ENCODE results near the gene OLA1. TPM values are rescaled to one million over a fixed set of nuclear protein-coding genes. Genes with fewer than 3 reads are reported as not detected.
A peak's percentile ranks its signal among the peaks of the same experiment; 100 is the strongest.

The OLA1 gene
- total RNA-seq, 1 experiment from 2014 or later = 232 TPM

DNA sequence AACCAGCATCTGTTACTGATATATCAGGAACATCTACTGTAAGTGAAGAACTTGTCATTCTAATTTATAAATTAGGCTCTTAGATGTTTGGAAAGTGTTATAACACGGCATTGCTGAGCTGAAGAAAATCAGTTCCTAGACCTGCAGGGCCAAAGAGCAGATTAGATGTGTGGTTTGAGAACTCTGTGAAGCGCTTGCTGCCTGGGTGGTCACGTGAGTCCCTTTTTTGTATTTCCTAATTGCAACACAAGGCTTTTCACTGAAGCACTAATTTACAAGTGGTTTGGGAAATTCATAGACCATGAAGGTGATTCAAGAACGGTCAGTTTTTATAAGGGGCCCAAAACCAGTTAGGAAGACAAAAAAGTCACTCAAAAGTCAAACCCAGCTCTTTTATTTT lies 176.3 kb downstream of the OLA1 start:
- Histone ChIP-seq H3K36me3 (peaks cover 11% of the 10 kb centered on the region), H3K9me3 (no peaks in the 10 kb centered on the region), H3K4me3 (no peak overlapping the region), H3K27me3 (no peaks in the 10 kb centered on the region)
- DNase-seq = no peak

DNA sequence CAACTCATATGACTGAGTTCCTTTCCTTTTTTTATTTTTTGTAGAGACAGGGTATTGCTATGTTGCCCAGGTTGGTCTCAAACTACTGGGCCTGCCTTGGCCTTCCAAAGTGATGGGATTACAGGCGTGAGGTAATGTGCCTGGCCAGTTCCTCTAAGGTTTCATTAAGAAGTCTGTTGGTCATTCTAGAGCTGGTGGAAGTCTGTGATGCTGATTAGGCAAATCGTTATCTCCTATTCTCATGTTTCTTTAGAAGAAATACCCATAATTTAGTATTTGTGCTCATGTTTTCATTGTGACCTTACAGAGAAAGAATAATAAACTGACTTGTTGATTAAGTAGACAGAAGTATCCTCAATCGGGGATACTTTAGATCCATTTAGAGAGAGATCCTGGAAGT lies 177.0 kb downstream of the OLA1 start:
- no peak for DNase-seq
- peaks cover 11% of the 10 kb centered on the region for H3K36me3 ChIP-seq
- no peaks in the 10 kb centered on the region for H3K27me3 ChIP-seq
- H3K9me3 ChIP-seq = no peaks in the 10 kb centered on the region
- H3K4me3 ChIP-seq = no peak overlapping the region

DNA sequence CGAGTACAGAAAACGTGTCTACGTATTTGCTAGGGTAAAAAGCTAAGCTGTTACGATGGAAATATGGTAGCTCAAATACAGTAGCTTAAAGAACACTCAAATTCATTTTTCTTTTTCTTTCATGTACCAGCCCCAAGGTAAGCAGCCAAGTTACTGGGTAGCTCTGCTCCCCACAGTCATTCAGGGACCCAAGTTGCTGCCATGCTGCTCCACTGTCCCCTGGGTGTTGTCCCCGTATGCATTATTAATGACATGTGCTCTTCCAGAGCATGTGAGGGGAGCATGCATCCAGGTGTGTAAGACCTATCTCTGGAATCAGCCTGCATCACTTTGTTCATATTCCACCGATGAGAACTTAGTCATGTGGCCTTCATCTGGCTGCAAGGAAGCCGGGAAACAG lies 178.1 kb downstream of the OLA1 start:
- no peak for DNase-seq
- H3K36me3 ChIP-seq = peaks cover 11% of the 10 kb centered on the region
- H3K27me3 ChIP-seq = no peaks in the 10 kb centered on the region
- no peak overlapping the region for H3K4me3 ChIP-seq
- H3K9me3 ChIP-seq = no peaks in the 10 kb centered on the region

DNA sequence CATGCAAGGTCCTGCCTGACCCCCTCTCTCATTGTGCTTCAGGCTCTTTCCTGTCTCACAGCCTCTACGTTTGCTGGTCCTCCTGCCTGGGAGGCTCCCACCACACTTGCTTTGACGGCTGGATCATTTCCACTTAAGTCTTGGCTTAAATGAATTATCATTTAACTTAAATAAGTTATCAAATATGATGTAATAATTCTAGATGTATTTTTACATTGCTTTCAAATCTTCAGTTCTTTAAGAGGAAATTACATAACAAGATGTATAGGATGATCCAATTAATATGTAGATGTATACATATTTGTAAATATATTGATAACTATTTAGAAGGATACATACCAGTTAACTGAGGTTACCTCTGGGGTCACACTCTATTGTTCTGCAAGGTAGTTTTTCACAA lies 180.5 kb downstream of the OLA1 start:
- DNase-seq = no peak
- H3K9me3 ChIP-seq = no peaks in the 10 kb centered on the region
- no peaks in the 10 kb centered on the region for H3K27me3 ChIP-seq
- H3K4me3 ChIP-seq = no peak overlapping the region
- H3K36me3 ChIP-seq = no peaks in the 10 kb centered on the region; the same call in 1 of the 2 replicates

DNA sequence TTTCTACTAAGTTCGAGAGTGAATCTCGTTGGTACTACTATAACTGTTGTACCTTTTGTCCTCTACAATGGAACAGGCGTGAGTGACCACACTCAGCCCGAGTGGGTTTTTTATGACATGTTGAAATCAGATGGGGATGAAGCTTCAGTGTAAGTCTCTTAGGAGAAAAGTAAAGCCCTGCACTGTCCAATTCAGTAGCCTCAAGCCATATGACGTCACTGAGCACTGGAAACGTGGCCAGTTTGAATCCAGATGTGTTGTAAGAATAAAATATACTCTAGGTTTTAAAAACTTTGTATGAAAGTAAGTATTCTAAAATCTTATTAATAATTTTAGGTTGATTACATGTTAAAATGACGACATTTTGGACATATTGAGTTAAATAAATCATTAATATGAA lies 181.5 kb downstream of the OLA1 start:
- H3K36me3 ChIP-seq = no peaks in the 10 kb centered on the region; the same call in 1 of the 2 replicates
- no peak overlapping the region for H3K4me3 ChIP-seq
- no peaks in the 10 kb centered on the region for H3K27me3 ChIP-seq
- DNase-seq = no peak
- H3K9me3 ChIP-seq = no peaks in the 10 kb centered on the region

DNA sequence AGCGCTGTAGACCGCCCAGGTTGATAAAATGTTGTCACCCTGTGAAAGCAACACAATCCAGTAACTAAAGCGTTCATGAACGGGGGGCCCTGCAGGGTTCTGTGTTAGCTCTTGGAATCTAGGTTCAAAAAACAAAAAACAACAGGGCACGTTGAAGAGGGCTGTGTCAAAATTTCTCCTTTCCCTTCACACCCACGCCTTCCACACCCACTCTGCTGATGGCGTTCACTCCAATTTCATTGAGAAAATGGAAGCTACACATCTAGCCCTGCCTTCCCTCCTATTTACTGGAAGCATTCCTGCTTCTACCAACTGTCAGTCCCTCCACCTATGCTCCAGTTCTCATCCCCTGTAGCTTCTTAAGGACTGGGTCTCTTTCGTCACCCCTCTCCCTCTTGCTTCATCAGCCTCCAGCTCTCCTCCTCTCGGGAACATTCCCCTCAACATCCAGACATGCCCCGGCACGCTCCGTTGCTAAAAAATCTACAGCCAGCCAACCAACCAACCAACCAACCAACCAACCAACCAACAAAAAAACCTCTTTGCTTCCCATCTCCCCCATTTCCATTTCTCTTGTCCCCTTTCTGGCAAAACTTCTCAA lies 184.7 kb downstream of the OLA1 start:
- no peak for DNase-seq
- H3K4me3 ChIP-seq = no peak overlapping the region
- H3K27me3 ChIP-seq = no peaks in the 10 kb centered on the region
- no peaks in the 10 kb centered on the region for H3K9me3 ChIP-seq
- no peaks in the 10 kb centered on the region for H3K36me3 ChIP-seq

DNA sequence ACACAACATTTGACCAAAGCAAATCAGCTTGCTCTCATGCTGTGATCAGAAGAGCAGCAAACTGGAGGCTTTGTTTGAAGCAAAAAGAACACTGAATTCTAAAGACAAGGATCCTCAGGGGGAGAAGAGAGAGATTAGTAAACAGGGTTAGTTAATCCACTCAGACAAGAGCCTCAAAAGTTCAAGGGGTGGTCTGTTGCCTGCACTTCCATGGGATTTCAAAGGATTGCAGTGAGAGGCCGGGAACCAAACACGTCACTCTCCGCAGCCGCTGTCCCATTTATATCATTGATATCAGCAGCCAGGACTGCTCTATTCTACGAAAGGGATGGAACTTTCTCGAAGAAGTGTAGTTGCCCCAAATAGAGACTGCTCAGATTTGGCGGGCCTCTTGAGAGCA lies 185.4 kb downstream of the OLA1 start:
- no peaks in the 10 kb centered on the region for H3K9me3 ChIP-seq
- H3K4me3 ChIP-seq = no peak overlapping the region
- no peaks in the 10 kb centered on the region for H3K36me3 ChIP-seq
- DNase-seq = no peak
- H3K27me3 ChIP-seq = no peaks in the 10 kb centered on the region

DNA sequence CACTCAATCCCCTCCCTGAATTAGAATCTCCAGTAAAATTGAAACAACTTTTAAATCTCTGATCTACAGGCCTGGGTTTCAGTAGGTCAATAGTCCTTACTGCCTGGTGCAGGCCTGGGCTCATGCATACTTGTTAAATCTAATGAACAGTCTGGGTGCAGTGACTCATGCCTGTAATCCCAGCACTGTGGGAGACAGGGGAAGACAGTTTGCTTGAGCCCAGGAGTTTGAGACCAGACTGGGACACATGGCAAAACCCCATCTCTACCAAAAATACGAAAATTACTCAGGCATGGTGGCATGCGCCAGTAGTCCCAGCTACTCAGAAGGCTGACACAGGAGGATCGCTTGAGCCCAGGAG lies 188.5 kb downstream of the OLA1 start:
- H3K27me3 ChIP-seq = no peaks in the 10 kb centered on the region
- H3K36me3 ChIP-seq = no peaks in the 10 kb centered on the region
- no peak overlapping the region for H3K4me3 ChIP-seq
- H3K9me3 ChIP-seq = no peaks in the 10 kb centered on the region
- peak; percentile 69 for DNase-seq

DNA sequence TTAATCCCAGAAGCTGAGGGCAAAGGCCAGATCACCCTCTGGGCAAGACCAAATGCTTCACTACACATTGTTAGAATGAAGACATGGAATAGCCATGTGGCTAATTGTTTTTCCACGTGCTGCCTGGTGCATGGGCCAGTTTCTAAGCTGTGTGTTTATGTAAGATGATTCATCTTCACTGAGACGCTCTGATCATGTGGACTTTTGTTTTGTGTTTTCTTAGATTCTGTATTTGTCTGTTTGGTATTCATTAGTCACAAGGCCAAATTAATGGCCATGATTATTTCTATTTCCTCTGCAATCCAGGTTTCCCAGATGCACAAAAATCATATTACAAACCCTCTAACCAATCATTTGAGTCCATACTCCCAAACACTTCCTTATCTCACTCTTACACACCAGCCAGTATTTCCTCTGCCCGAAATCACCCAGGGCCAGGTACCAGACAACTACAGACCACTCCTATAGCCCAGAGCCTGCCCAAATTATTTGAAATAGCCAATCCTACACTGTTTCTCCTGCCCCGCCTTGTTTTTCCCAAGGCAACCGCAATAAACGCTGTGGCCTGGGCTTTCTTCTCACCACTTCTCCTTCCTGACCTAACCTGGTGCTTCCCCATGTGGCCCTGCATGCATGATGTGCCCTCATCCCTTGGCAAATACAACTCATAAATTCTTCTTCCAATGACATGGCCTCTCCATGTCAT lies 189.0 kb downstream of the OLA1 start:
- Histone ChIP-seq H3K9me3 (no peaks in the 10 kb centered on the region), H3K4me3 (no peak overlapping the region), H3K36me3 (no peaks in the 10 kb centered on the region), H3K27me3 (no peaks in the 10 kb centered on the region)
- DNase-seq = peak; percentile 69

DNA sequence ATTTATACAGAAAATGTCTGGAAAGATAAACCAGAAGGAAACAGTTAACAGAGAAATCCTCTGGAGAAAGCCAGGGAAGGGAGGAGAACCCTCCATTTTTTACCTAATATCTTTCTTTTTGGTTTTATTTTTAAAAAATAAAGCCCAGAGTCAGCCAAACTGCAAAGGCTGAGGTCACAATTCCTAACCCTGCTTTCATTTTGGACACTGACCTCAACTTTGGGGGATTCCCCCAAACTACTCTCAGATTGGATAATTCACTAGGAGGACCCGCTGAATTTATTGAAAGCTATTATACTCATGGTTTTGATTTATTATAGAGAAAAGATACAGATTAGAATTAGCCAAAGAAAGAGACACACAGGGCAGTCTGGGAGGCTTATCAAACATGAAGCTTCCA lies 189.9 kb downstream of the OLA1 start:
- Histone ChIP-seq H3K36me3 (no peaks in the 10 kb centered on the region), H3K27me3 (no peaks in the 10 kb centered on the region), H3K9me3 (no peaks in the 10 kb centered on the region), H3K4me3 (no peak overlapping the region)
- DNase-seq = no peak

DNA sequence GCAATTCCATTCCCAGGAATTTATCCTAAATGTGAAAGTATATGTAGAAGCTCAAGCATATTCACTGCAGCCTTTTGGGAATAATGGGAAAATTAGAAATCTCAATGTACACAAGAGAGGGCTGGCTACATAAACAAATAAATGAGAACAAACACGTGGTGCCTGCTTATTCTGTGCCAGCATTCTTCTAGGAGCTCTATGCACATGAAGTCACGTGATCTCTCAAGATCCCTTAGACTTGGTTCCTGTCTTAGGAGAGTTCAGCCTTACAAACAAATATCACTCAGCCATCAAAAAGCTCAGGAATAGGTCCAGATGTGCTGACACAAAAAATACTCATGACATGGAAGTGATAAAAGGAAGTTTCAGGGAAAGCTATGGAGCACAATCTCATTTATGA lies 190.3 kb downstream of the OLA1 start:
- H3K9me3 ChIP-seq = no peaks in the 10 kb centered on the region
- H3K4me3 ChIP-seq = no peak overlapping the region
- no peaks in the 10 kb centered on the region for H3K36me3 ChIP-seq
- no peak for DNase-seq
- no peaks in the 10 kb centered on the region for H3K27me3 ChIP-seq

DNA sequence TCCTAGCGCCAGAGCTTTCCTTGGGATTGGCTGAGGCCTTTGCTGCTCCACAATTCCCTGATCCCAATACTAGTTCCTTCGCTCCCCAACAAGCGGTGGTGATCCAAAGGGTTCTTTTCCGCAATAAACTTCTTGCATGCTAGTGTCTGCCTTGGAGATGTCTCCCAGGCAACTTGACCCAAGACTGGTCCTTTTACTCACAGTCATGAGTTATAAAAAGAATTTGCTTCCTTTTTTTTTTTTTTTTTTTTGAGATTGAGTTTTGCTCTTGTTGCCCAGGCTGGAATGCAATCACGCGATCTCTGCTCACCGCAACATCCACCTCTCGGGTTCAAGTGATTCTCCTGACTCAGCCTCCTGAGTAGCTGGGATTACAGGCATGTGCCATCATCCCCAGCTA lies 193.4 kb downstream of the OLA1 start:
- H3K27me3 ChIP-seq = no peaks in the 10 kb centered on the region

DNA sequence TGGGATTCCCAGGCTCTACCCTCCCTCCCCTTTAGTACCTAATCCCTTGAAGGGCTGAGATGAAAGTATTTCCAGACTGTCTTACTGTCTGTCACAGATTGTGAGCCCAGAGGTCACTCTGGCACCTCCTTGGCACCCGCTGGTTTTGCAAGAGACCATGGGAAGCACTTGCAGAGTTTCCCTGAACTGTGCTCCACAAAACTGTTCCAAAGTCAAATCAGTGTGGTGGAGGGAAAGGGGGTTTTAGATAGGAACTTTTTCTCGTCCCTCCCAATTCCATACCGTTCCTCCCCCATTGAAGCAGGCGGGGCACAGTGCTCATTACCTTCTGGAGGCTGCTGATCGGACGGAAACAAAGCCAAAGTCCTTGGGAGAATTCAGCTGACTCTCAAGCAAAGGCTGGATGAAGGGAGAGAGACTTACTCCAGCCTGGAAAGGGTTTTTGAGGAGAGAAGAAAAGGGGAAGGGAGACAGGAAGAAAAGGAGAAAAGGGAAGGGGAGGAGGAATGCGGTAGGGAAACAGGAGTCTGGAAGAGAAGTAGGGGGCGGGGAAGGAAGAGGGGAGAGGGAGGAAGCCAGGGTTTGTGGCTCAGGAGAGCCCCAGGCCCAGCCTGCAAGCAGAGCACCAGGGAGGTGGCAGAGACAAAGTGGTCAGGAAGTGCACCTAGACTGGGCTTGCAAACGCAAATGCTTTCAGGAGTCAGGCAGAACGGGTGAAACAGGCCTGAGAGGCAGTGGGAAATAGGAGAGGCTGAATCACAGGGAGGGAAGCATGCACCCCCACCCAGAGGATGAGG lies 194.8 kb downstream of the OLA1 start:
- Histone ChIP-seq H3K9me3 (no peaks in the 10 kb centered on the region), H3K27me3 (no peaks in the 10 kb centered on the region), H3K36me3 (no peaks in the 10 kb centered on the region), H3K4me3 (no peak overlapping the region)
- DNase-seq = no peak

More for the DNA sequence above, 193.4 kb downstream of the OLA1 start:
- no peak for DNase-seq
- Histone ChIP-seq H3K9me3 (no peaks in the 10 kb centered on the region), H3K36me3 (no peaks in the 10 kb centered on the region), H3K4me3 (no peak overlapping the region)

DNA sequence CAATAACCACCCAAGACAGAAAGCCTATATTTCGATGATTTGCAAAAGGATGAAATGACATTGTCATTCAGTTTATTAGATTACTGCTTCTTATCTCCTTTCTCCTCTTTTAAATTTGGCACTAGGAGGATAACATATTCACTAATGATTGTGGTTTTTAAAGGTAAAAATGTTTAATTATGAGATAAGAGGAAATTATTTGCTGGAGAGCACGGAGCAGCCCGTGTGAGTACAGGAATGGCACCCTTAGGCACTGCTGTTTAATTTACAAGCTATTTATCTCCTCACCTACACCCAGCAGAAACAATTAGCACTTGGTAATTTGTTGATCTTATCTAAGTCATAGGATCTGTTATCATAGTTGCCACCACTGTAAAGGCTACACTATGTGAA lies 195.8 kb downstream of the OLA1 start:
- no peaks in the 10 kb centered on the region for H3K27me3 ChIP-seq
- DNase-seq = no peak
- no peak overlapping the region for H3K4me3 ChIP-seq
- no peaks in the 10 kb centered on the region for H3K36me3 ChIP-seq
- H3K9me3 ChIP-seq = no peaks in the 10 kb centered on the region

DNA sequence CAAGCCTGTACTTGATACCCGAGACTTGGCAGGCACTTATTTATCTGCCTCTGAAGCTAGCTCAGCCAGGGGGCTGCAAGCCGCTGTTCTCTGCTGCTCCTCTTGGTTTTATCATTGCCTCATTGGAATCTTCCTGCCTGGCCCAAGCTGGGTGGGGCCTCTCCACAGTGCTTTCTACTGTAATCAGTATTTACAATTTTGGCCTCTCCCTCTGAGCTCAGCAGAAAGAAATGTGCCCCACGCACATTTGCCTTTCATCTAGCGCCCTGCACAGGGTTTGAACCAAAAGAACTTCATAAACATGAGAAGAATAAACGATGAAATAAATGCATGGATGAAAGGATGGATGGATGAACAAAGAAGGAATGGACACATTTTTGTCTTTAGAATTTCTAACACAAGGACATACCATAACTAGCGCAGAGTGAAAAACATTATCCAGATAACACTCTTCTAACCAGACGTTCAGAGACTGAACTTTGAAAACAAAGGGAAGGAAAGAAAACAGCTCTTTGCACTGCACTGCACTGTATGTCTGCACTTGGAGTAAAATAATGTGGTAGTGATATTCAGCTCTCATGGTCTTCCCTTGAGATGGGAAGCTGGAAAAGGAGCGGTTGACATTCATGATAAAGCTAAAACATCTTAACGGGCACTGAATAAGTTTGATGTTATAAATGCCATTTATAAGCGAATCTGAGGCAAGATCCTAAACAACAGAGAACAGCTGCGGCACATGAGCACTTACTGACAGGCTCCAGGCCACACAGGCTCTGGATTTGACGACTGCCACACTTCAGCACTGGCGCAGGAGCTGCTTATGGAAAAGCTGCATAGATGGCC lies 196.4 kb downstream of the OLA1 start:
- no peaks in the 10 kb centered on the region for H3K27me3 ChIP-seq

DNA sequence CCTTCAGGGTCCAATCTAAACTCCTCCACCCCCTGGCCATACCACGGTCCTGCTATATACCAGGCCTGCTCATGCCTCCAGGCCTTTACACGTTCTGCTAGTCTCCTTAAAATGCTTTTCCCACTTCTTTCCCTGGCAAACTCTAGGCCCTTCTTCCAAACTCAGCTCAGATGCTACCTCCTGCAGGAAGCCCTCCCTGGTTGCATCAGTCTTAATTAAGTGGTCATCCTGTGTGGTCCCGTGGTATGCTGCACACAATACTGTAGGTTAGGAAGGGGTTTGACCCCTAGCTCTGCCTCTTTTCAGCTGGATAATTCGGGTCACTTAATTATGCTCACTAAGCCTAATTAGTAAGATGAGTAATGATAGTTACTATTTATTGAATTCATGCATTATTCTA lies 197.3 kb downstream of the OLA1 start:
- no peak for DNase-seq
- Histone ChIP-seq H3K9me3 (no peaks in the 10 kb centered on the region), H3K27me3 (no peaks in the 10 kb centered on the region), H3K36me3 (no peaks in the 10 kb centered on the region), H3K4me3 (no peak overlapping the region)

More for the DNA sequence above, 196.4 kb downstream of the OLA1 start:
- DNase-seq = peak; percentile 74
- Histone ChIP-seq H3K36me3 (no peaks in the 10 kb centered on the region), H3K9me3 (no peaks in the 10 kb centered on the region), H3K4me3 (no peak overlapping the region)

DNA sequence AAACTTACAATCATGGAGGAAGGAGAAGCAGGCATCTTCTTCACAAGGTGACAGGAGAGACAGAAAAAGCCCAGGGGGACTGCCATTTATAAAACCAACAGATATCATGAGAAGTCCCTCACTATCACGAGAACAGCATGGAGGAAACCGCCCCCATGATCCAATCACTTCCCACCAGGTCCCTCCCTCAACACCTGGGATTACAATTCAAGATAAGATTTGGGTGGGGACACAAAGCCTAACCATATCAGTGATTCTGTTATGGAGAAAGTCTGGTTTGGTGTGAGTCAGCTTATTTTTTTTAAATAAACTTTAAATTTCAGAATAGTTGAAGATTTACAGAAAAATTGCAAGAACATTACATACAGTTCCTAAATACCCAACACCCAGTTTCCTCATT lies 198.4 kb downstream of the OLA1 start:
- Histone ChIP-seq H3K4me3 (no peak overlapping the region), H3K27me3 (no peaks in the 10 kb centered on the region), H3K36me3 (no peaks in the 10 kb centered on the region), H3K9me3 (no peaks in the 10 kb centered on the region)
- no peak for DNase-seq

Measured in MG63 (cell line).